Dermis microvascular lymphatic vessel endothelial cell (primary cell): Measurements from ENCODE around the gene TMEM87A. TPM values are rescaled to one million over a fixed set of nuclear protein-coding genes. Genes with fewer than 3 reads are reported as not detected.
"Not testable (repeated sequence)": the region's sequence is repeated elsewhere in the genome, so short reads cannot be mapped to it uniquely, and the experiment has no call there.

Experiments used
- DNase-seq, 2 donors: peaks; one replicate each; pipeline versions ENCODE4 v3.0.0 to v3.0.0-alpha.2; 2010; ENCODE audit warnings: low read depth in 2 of 2
- total RNA-seq: library from RNA; depleted of rRNA; stranded (reverse); fragments of >200 nt; gene quantifications from 2 replicates; pipeline ENCODE4 v1.2.1, GENCODE V29; 2014

Gene TMEM87A
- 45.3 and 55.1 TPM in 2 replicates for total RNA-seq

GRCh38 chr15:42272939-42273899 lies at the start of gene TMEM87A, which contains the start of gene GANC:
TSS of gene TMEM87A (minus strand) at chr15:42273433. CDS start at chr15:42273398, 35 bp downstream.
TSS of gene GANC (plus strand) at chr15:42273201. CDS start at chr15:42274482, 1,281 bp downstream.
- DNase-seq: peak; percentile 98 to 99

GRCh38 chr15:42319206-42319605 lies 46.0 kb upstream of the TMEM87A start:
- no peak for DNase-seq

GRCh38 chr15:42316282-42316805 lies 43.1 kb upstream of the TMEM87A start:
- DNase-seq: not testable (repeated sequence)

GRCh38 chr15:42315521-42315920 lies 42.3 kb upstream of the TMEM87A start:
- no peak for DNase-seq

GRCh38 chr15:42314818-42315217 lies 41.6 kb upstream of the TMEM87A start:
- no peak for DNase-seq

GRCh38 chr15:42313463-42313862 lies 40.2 kb upstream of the TMEM87A start:
- no peak for DNase-seq

GRCh38 chr15:42306681-42307080 lies 33.4 kb upstream of the TMEM87A start:
- no peak for DNase-seq

- not testable (repeated sequence) for DNase-seq
These were observed 27.8 kb upstream of the TMEM87A start for GRCh38 chr15:42301004-42301403.

GRCh38 chr15:42289166-42289565 lies 15.9 kb upstream of the TMEM87A start:
- DNase-seq: peak in 1 of 2 donors; percentile 26

- DNase-seq: no peak
These were observed 14.7 kb upstream of the TMEM87A start for GRCh38 chr15:42287931-42288330.

GRCh38 chr15:42286445-42287029 lies 13.3 kb upstream of the TMEM87A start:
- DNase-seq: no peak

GRCh38 chr15:42285034-42285433 lies 11.8 kb upstream of the TMEM87A start:
- no peak for DNase-seq

GRCh38 chr15:42284551-42284950 lies 11.3 kb upstream of the TMEM87A start:
- no peak for DNase-seq

- no peak for DNase-seq
These were observed 10.4 kb upstream of the TMEM87A start for GRCh38 chr15:42283671-42284070.

- DNase-seq: no peak
These were observed 9.7 kb upstream of the TMEM87A start for GRCh38 chr15:42282926-42283325.

- no peak for DNase-seq
These were observed 9.1 kb upstream of the TMEM87A start for GRCh38 chr15:42282344-42282743.

GRCh38 chr15:42279234-42279723 lies 6.0 kb upstream of the TMEM87A start:
- DNase-seq: no peak

- DNase-seq: no peak
These were observed 3.5 kb upstream of the TMEM87A start for GRCh38 chr15:42276762-42277161.

- no peak for DNase-seq
These were observed 2.7 kb upstream of the TMEM87A start for GRCh38 chr15:42275780-42276391.

- no peak for DNase-seq
These were observed 1.4 kb upstream of the TMEM87A start for GRCh38 chr15:42274702-42274989.

- DNase-seq: peak; percentile 21 to 57
These were observed 868 bp upstream of the TMEM87A start for GRCh38 chr15:42273900-42274701.
